Measurements from ENCODE around the gene JPH3.

- TF ChIP-seq CTCF (IDR thresholded peaks at IDR 0.05 in 4 of 5, conservative IDR thresholded peaks at IDR 0.05 in 1 of 5) (no peak), POLR2A (IDR thresholded peaks at IDR 0.05) (no peak)
Observed at GRCh38 chr16:87700406-87701077, 98.2 kb downstream of the JPH3 start.
